Measurements from ENCODE around the gene CENPO. TPM values are rescaled to one million over a fixed set of nuclear protein-coding genes. Genes with fewer than 3 reads are reported as not detected.

Gene CENPO
- total RNA-seq = 19.5 and 30.3 TPM in 2 replicates

GRCh38 chr2:24792874-24793760 is at the start of gene CENPO, which contains the start of gene PTRHD1:
TSS of gene CENPO (plus strand) at chr2:24793425. CDS start at chr2:24793920, 495 bp downstream.
TSS of gene PTRHD1 (minus strand) at chr2:24793391. CDS start at chr2:24793377, 14 bp downstream.

Other genes starting within 250 kb of the CENPO start
- 16.6 and 28.3 TPM in 2 replicates for gene PTRHD1, start within 50 bp of the CENPO start, total RNA-seq
- gene ADCY3, start 126.8 kb downstream of the CENPO start, total RNA-seq = 42.3 and 48.9 TPM in 2 replicates
- 2.3 and 3.3 TPM in 2 replicates for gene DNAJC27, start 178.5 kb downstream of the CENPO start, total RNA-seq
- gene EFR3B, start 248.7 kb downstream of the CENPO start, total RNA-seq = 0.37 and 0.39 TPM in 2 replicates